Gastrocnemius medialis (tissue), 4 donors: ENCODE data around the gene PEX7. TPM values are rescaled to one million over a fixed set of nuclear protein-coding genes. Genes with fewer than 3 reads are reported as not detected.

Experiments
- ATAC-seq, 2 donors: fragments of 150-250 bp; one replicate each; pipeline ENCODE4 v1.9.1; 2016
- DNase-seq, 2 donors: peaks; one replicate each; pipeline ENCODE4 v3.0.0-alpha.2; 2019
- H3K27ac ChIP-seq, 4 donors: fragments of 200-600 bp; sonication (generic); 1 replicate in 1 of 4; 2 replicates in 3 of 4; pipeline ENCODE4 v1.5.1; 2016 to 2018; ENCODE audit warnings: mild to moderate bottlenecking in 2 of 4, moderate library complexity in 1 of 4
- H3K27me3 ChIP-seq, 3 donors: fragments of 200-600 bp; sonication (generic) in 2 of 3; 1 replicate in 1 of 3; 2 replicates in 2 of 3; pipeline versions ENCODE4 v1.5.1 to v1.6.0; 2016 to 2019; ENCODE audit warnings: mild to moderate bottlenecking in 1 of 3, moderate library complexity in 1 of 3
- H3K36me3 ChIP-seq, 2 donors: fragments of 200-600 bp; sonication (generic) in 1 of 2; one replicate each; pipeline ENCODE4 v1.5.1; 2017 to 2018
- H3K4me1 ChIP-seq, 2 donors: fragments of 200-600 bp; sonication (generic) in 1 of 2; one replicate each; pipeline ENCODE4 v1.5.1; 2016 to 2017; ENCODE audit warnings: mild to moderate bottlenecking in 2 of 2
- H3K4me3 ChIP-seq, 4 donors: fragments of 200-600 bp; sonication (generic) in 3 of 4; 1 replicate in 1 of 4; 2 replicates in 3 of 4; pipeline ENCODE4 v1.5.1; 2016 to 2019; ENCODE audit warnings: mild to moderate bottlenecking in 2 of 4
- H3K9me3 ChIP-seq, 3 donors: fragments of 200-600 bp; sonication (generic) in 2 of 3; 1 replicate in 1 of 3; 2 replicates in 2 of 3; pipeline ENCODE4 v1.5.1; 2016 to 2019
- CTCF ChIP-seq, 5 experiments: fragments of 450-650 bp in 3 of 5; fragments of 200-600 bp in 2 of 5; sonication (generic) in 2 of 5; IDR thresholded peaks in 4 of 5; conservative IDR thresholded peaks in 1 of 5; 1 replicate in 4 of 5; 2 replicates in 1 of 5; pipeline ENCODE4 v1.5.1; 2016 to 2019; ENCODE audit warnings: antibody characterized with exemption in 5 of 5, mild to moderate bottlenecking in 3 of 5, moderate library complexity in 3 of 5
- POLR2A ChIP-seq, 2 donors: fragments of 450-650 bp; IDR thresholded peaks; one replicate each; pipeline ENCODE4 v1.6.1; 2017; ENCODE audit warnings: antibody characterized with exemption in 2 of 2, mild to moderate bottlenecking in 2 of 2, moderate library complexity in 2 of 2
- in situ Hi-C, 4 donors: fragments of 200-750 bp; cut with MboI; loops; one replicate each; pipeline versions ENCODE4 v1.15.0 to v1.8.0; 2017; ENCODE audit warnings: low sequenced_read_pairs in 4 of 4
- intact Hi-C: fragments of 100-400 bp; cut with DNase I; formaldehyde crosslinking; loops from one replicate; pipeline ENCODE4 v1.15.1; 2023; ENCODE audit warnings: low total_unique reads
- total RNA-seq, 4 donors: library from RNA; depleted of rRNA; stranded (reverse); fragments of >200 nt; gene quantifications; one replicate each; pipeline versions ENCODE4 v1.1.0 to v1.2.3, GENCODE V29; 2016

PEX7 gene
- total RNA-seq, 4 donors from 2014 or later = 0.32 to 10.6 (median 6.0) TPM

GRCh38 chr6:136921936-136922684 lies 99.7 kb downstream of the PEX7 start, which contains the start of gene SLC35D3:
Gene SLC35D3 (plus strand): TSS chr6:136922301. CDS start chr6:136922429, 128 bp downstream.
- no peaks in the 10 kb centered on the region for H3K9me3 ChIP-seq
- H3K27ac ChIP-seq = no peak within 1 kb of the TSS
- H3K4me3 ChIP-seq = peak within 1 kb of the TSS; percentile 47 to 68 (median 53)
- DNase-seq (no peak), ATAC-seq (peak; percentile 18 to 23)
- no peaks in the 10 kb centered on the region for H3K36me3 ChIP-seq
- no peak for TF ChIP-seq POLR2A (IDR thresholded peaks at IDR 0.05)
- no peak for TF ChIP-seq CTCF (IDR thresholded peaks at IDR 0.05 in 4 of 5, conservative IDR thresholded peaks at IDR 0.05 in 1 of 5)
- H3K27me3 ChIP-seq = peaks cover 43 to 63% (median 47%) of the 10 kb centered on the region in 3 donors
- in situ Hi-C loops (no loop called here), intact Hi-C loops (no loop called here)
- peaks cover 8 to 29% of the 10 kb centered on the region in 2 donors for H3K4me1 ChIP-seq

GRCh38 chr6:136922685-136923006 lies 100.3 kb downstream of the PEX7 start:
- H3K27me3 ChIP-seq = peaks cover 43 to 59% (median 47%) of the 10 kb centered on the region in 3 donors

GRCh38 chr6:136923116-136923953 lies 100.9 kb downstream of the PEX7 start:
- Histone ChIP-seq H3K9me3 (no peaks in the 10 kb centered on the region), H3K27ac (no peak overlapping the region), H3K4me3 (peak overlapping the region in 2 of 4 donors; percentile 56 to 68), H3K4me1 (peaks cover 8 to 29% of the 10 kb centered on the region in 2 donors), H3K27me3 (peaks cover 43 to 55% (median 47%) of the 10 kb centered on the region in 3 donors), H3K36me3 (no peaks in the 10 kb centered on the region)
- no peak for DNase-seq
- TF ChIP-seq CTCF (IDR thresholded peaks at IDR 0.05 in 4 of 5, conservative IDR thresholded peaks at IDR 0.05 in 1 of 5) (no peak), POLR2A (IDR thresholded peaks at IDR 0.05) (no peak)
- ATAC-seq = no peak
- in situ Hi-C loops = no loop called here
- intact Hi-C loops = no loop called here

More at GRCh38 chr6:136922685-136923006, 100.3 kb downstream of the PEX7 start:
- intact Hi-C loops = no loop called here
- Histone ChIP-seq H3K9me3 (no peaks in the 10 kb centered on the region), H3K4me3 (peak overlapping the region; percentile 4 to 68 (median 52)), H3K27ac (no peak overlapping the region), H3K36me3 (no peaks in the 10 kb centered on the region), H3K4me1 (peaks cover 8 to 29% of the 10 kb centered on the region in 2 donors)
- in situ Hi-C loops = no loop called here
- TF ChIP-seq POLR2A (IDR thresholded peaks at IDR 0.05) (no peak), CTCF (IDR thresholded peaks at IDR 0.05 in 4 of 5, conservative IDR thresholded peaks at IDR 0.05 in 1 of 5) (no peak)
- peak in 1 of 2 donors; percentile 18 for ATAC-seq
- DNase-seq = no peak

GRCh38 chr6:136923954-136924673 lies 101.7 kb downstream of the PEX7 start:
- Histone ChIP-seq H3K27ac (no peak overlapping the region), H3K9me3 (no peaks in the 10 kb centered on the region), H3K4me3 (no peak overlapping the region), H3K27me3 (peaks cover 39 to 48% (median 47%) of the 10 kb centered on the region in 3 donors), H3K36me3 (no peaks in the 10 kb centered on the region), H3K4me1 (peaks cover 8 to 29% of the 10 kb centered on the region in 2 donors)
- intact Hi-C loops (no loop called here), in situ Hi-C loops (no loop called here)
- ATAC-seq (no peak), DNase-seq (no peak)
- no peak for TF ChIP-seq POLR2A (IDR thresholded peaks at IDR 0.05)
- TF ChIP-seq CTCF (IDR thresholded peaks at IDR 0.05 in 4 of 5, conservative IDR thresholded peaks at IDR 0.05 in 1 of 5) = no peak
